ENCODE measurements around the gene MMP15.

MMP15 gene

GRCh38 chr16:58035356-58036170 lies 10.0 kb downstream of the MMP15 start:
- Mint-ChIP-seq H3K4me1 (no peaks in the 10 kb centered on the region), H3K9me3 (no peaks in the 10 kb centered on the region), H3K27ac (no peak overlapping the region), H3K27me3 (no peaks in the 10 kb centered on the region), H3K4me3 (no peak overlapping the region)
- DNase-seq (no peak), ATAC-seq (no peak)

GRCh38 chr16:58036943-58037342 lies 11.4 kb downstream of the MMP15 start:
- no peaks in the 10 kb centered on the region for H3K27me3 Mint-ChIP-seq
- no peaks in the 10 kb centered on the region for H3K4me1 Mint-ChIP-seq
- H3K4me3 Mint-ChIP-seq, result no peak overlapping the region
- DNase-seq, result no peak
- H3K9me3 Mint-ChIP-seq, result no peaks in the 10 kb centered on the region
- no peak for ATAC-seq
- peak overlapping the region in 1 of 2 donors; percentile 66 for H3K27ac Mint-ChIP-seq

GRCh38 chr16:58037365-58038057 lies 12.0 kb downstream of the MMP15 start:
- Mint-ChIP-seq H3K4me1 (no peaks in the 10 kb centered on the region), H3K4me3 (no peak overlapping the region), H3K9me3 (no peaks in the 10 kb centered on the region), H3K27ac (no peak overlapping the region), H3K27me3 (no peaks in the 10 kb centered on the region)
- no peak for DNase-seq
- ATAC-seq, result no peak

GRCh38 chr16:58038219-58038641 lies 12.7 kb downstream of the MMP15 start:
- H3K4me3 Mint-ChIP-seq, result no peak overlapping the region
- ATAC-seq (no peak), DNase-seq (no peak)
- H3K27ac Mint-ChIP-seq, result no peak overlapping the region
- no peaks in the 10 kb centered on the region for H3K4me1 Mint-ChIP-seq
- H3K9me3 Mint-ChIP-seq, result no peaks in the 10 kb centered on the region
- H3K27me3 Mint-ChIP-seq, result no peaks in the 10 kb centered on the region

- Mint-ChIP-seq H3K9me3 (no peaks in the 10 kb centered on the region), H3K27me3 (no peaks in the 10 kb centered on the region), H3K4me1 (no peaks in the 10 kb centered on the region), H3K27ac (no peak overlapping the region), H3K4me3 (no peak overlapping the region)
- DNase-seq (no peak), ATAC-seq (no peak)
Measured at GRCh38 chr16:58039829-58040495, 14.4 kb downstream of the MMP15 start.

GRCh38 chr16:58040496-58040846 lies 14.9 kb downstream of the MMP15 start:
- no peaks in the 10 kb centered on the region for H3K27me3 Mint-ChIP-seq
- ATAC-seq (no peak), DNase-seq (no peak)
- H3K27ac Mint-ChIP-seq, result peak overlapping the region in 1 of 2 donors; percentile 65
- no peaks in the 10 kb centered on the region for H3K4me1 Mint-ChIP-seq
- H3K4me3 Mint-ChIP-seq, result no peak overlapping the region
- no peaks in the 10 kb centered on the region for H3K9me3 Mint-ChIP-seq

GRCh38 chr16:58040945-58041627 lies 15.5 kb downstream of the MMP15 start:
- ATAC-seq (no peak), DNase-seq (no peak)
- H3K4me3 Mint-ChIP-seq, result no peak overlapping the region
- no peak overlapping the region for H3K27ac Mint-ChIP-seq
- no peaks in the 10 kb centered on the region for H3K4me1 Mint-ChIP-seq
- H3K27me3 Mint-ChIP-seq, result no peaks in the 10 kb centered on the region
- no peaks in the 10 kb centered on the region for H3K9me3 Mint-ChIP-seq

- no peaks in the 10 kb centered on the region for H3K27me3 Mint-ChIP-seq
Measured at GRCh38 chr16:58041628-58041955, 16.0 kb downstream of the MMP15 start.

GRCh38 chr16:58042001-58042885 lies 16.7 kb downstream of the MMP15 start:
- H3K27me3 Mint-ChIP-seq, result no peaks in the 10 kb centered on the region
- no peak for ATAC-seq
- H3K27ac Mint-ChIP-seq, result no peak overlapping the region

More at GRCh38 chr16:58041628-58041955, 16.0 kb downstream of the MMP15 start:
- H3K9me3 Mint-ChIP-seq, result no peaks in the 10 kb centered on the region
- H3K4me1 Mint-ChIP-seq, result no peaks in the 10 kb centered on the region
- H3K4me3 Mint-ChIP-seq, result no peak overlapping the region
- no peak overlapping the region for H3K27ac Mint-ChIP-seq
- no peak for DNase-seq
- ATAC-seq, result peak; percentile 33

GRCh38 chr16:58042886-58043515 lies 17.4 kb downstream of the MMP15 start:
- Mint-ChIP-seq H3K4me3 (no peak overlapping the region), H3K9me3 (no peaks in the 10 kb centered on the region), H3K4me1 (no peaks in the 10 kb centered on the region), H3K27me3 (no peaks in the 10 kb centered on the region), H3K27ac (no peak overlapping the region)
- DNase-seq (no peak), ATAC-seq (no peak)

More at GRCh38 chr16:58042001-58042885, 16.7 kb downstream of the MMP15 start:
- no peak for DNase-seq
- Mint-ChIP-seq H3K4me1 (no peaks in the 10 kb centered on the region), H3K9me3 (no peaks in the 10 kb centered on the region), H3K4me3 (no peak overlapping the region)

GRCh38 chr16:58043571-58044155 lies 18.1 kb downstream of the MMP15 start:
- Mint-ChIP-seq H3K9me3 (no peaks in the 10 kb centered on the region), H3K4me1 (no peaks in the 10 kb centered on the region), H3K27me3 (no peaks in the 10 kb centered on the region), H3K4me3 (no peak overlapping the region), H3K27ac (peak overlapping the region in 1 of 2 donors; percentile 54)
- DNase-seq (no peak), ATAC-seq (no peak)

GRCh38 chr16:58044266-58045019 lies 18.9 kb downstream of the MMP15 start:
- no peaks in the 10 kb centered on the region for H3K4me1 Mint-ChIP-seq
- no peaks in the 10 kb centered on the region for H3K27me3 Mint-ChIP-seq
- no peak for DNase-seq
- H3K4me3 Mint-ChIP-seq, result no peak overlapping the region
- H3K9me3 Mint-ChIP-seq, result no peaks in the 10 kb centered on the region
- ATAC-seq, result no peak
- H3K27ac Mint-ChIP-seq, result peak overlapping the region in 1 of 2 donors; percentile 54

GRCh38 chr16:58045096-58045495 lies 19.5 kb downstream of the MMP15 start:
- Mint-ChIP-seq H3K9me3 (no peaks in the 10 kb centered on the region), H3K27me3 (no peaks in the 10 kb centered on the region), H3K4me1 (no peaks in the 10 kb centered on the region), H3K27ac (no peak overlapping the region), H3K4me3 (no peak overlapping the region)
- no peak for ATAC-seq
- DNase-seq, result no peak

All from stimulated activated naive CD8-positive, alpha-beta T cell treated with anti-CD3 and anti-CD28 coated beads, Interleukin-15, amount 100 ng/mL, for 72 hours (primary cell).